ENCODE data around the gene DERA. TPM values are rescaled to one million over a fixed set of nuclear protein-coding genes. Genes with fewer than 3 reads are reported as not detected.
A peak's percentile ranks its signal among the peaks of the same experiment; 100 is the strongest.

Gene DERA
- total and polyA plus RNA-seq, 2 of the 13 experiments (the other 11 are each of a cell fraction or from before 2014, with no cell fraction given), result 24.0 to 51.3 TPM

GRCh38 chr12:15861404-15861803, 49.7 kb upstream of the DERA start:
- POLR2A ChIA-PET, result no interaction called here
- in situ Hi-C loops (cut with HindIII; ENCODE audit: extremely low pct_ligation_motif_present, low pct_unique_long_range_greater_than_20kb), result no loop called here

More at GRCh38 chr12:15861404-15861803, 49.7 kb upstream of the DERA start:
- Histone ChIP-seq H3K36me3 (replicated peaks in 1 of 2; ENCODE audit: control insufficient read depth in 1 of 2, insufficient read depth in 2 of 2, low read length in 2 of 2) (no peaks in the 10 kb centered on the region), H3K4me2 (ENCODE audit: low read depth, low read length) (peak overlapping the region; percentile 29; the same call in 1 of the 2 replicates), H3K27ac (ENCODE audit: extremely low read length, insufficient read depth, low read length) (no peak overlapping the region), H2AFZ (ENCODE audit: low read length) (no peak overlapping the region), H3K9me3 (ENCODE audit: low read length) (no peaks in the 10 kb centered on the region), H3K9ac (ENCODE audit: insufficient read depth, low read depth, low read length) (no peak overlapping the region), H3K4me1 (ENCODE audit: insufficient read depth, low read length) (peaks cover 37% of the 10 kb centered on the region), H3K27me3 (ENCODE audit: control insufficient read depth in 1 of 2, insufficient read depth in 2 of 2, low read length in 2 of 2) (no peaks in the 10 kb centered on the region), H3K79me2 (ENCODE audit: insufficient read depth, low read length) (no peaks in the 10 kb centered on the region), H3K4me3 (replicated peaks in 1 of 3; ENCODE audit: insufficient read depth in 1 of 3, low read depth in 2 of 3, low read length in 3 of 3) (no peak overlapping the region), H4K20me1 (ENCODE audit: insufficient read depth, low read length) (no peaks in the 10 kb centered on the region)
- no TSS peak for BruUV-seq (replicated peaks)
- peak; percentile 26 for FAIRE-seq
- peak; percentile 52; the same call in 1 of the 3 replicates for ATAC-seq
- DNase-seq (ENCODE audit: low spot score), result no peak
- intact Hi-C loops (cut with micrococcal nuclease; ENCODE audit: unreplicated experiment), result no loop called here
- CTCF ChIA-PET (ENCODE audit: low intra/inter-chr PET ratio, low total read pairs), result no interaction called here
- no peak for TF ChIP-seq ZFP37 (CRISPR knock-in tag; IDR thresholded peaks at IDR 0.05; ENCODE audit: borderline replicate concordance)
- no peak for TF ChIP-seq NR2C2 (CRISPR knock-in tag; IDR thresholded peaks at IDR 0.05; ENCODE audit: borderline replicate concordance)
- peak; percentile 80 for TF ChIP-seq PPARG (CRISPR knock-in tag; conservative IDR thresholded peaks at IDR 0.05)
- TF ChIP-seq RXRB (CRISPR knock-in tag; IDR thresholded peaks at IDR 0.05; ENCODE audit: borderline replicate concordance), result peak; percentile 50; the same call in 1 of the 2 replicates
- TF ChIP-seq SOX5 (CRISPR knock-in tag; IDR thresholded peaks at IDR 0.05; ENCODE audit: borderline replicate concordance), result 0 out of 2 replicates have a peak, but pooled peaks have one; percentile 38
- TF ChIP-seq SOX13 (IDR thresholded peaks at IDR 0.05), result no peak
- peak in 1 of 2 experiments; percentile 56; a peak in 1 of 4 replicates for TF ChIP-seq SOX13 (CRISPR knock-in tag; conservative IDR thresholded peaks at IDR 0.05 in 1 of 2, IDR thresholded peaks at IDR 0.05 in 1 of 2)
- peak; percentile 49 for TF ChIP-seq SKI (IDR thresholded peaks at IDR 0.05; ENCODE audit: partially characterized antibody)
- no peak for TF ChIP-seq HOXA9 (CRISPR knock-in tag; IDR thresholded peaks at IDR 0.05; ENCODE audit: borderline replicate concordance)
- 0 out of 2 replicates have a peak, but pooled peaks have one; percentile 13 for TF ChIP-seq HNF4A (CRISPR knock-in tag; IDR thresholded peaks at IDR 0.05)
- TF ChIP-seq ATF1 (CRISPR knock-in tag; IDR thresholded peaks at IDR 0.05), result no peak
- no peak for TF ChIP-seq BRCA1 (CRISPR knock-in tag; IDR thresholded peaks at IDR 0.05)
- peak; percentile 64 for TF ChIP-seq RARA (CRISPR knock-in tag; IDR thresholded peaks at IDR 0.05)
- no peak for TF ChIP-seq SOX6 (IDR thresholded peaks at IDR 0.05)
- TF ChIP-seq SOX6 (CRISPR knock-in tag; IDR thresholded peaks at IDR 0.05), result peak; percentile 37; the same call in 1 of the 2 replicates
- TF ChIP-seq KAT8 (CRISPR knock-in tag; IDR thresholded peaks at IDR 0.05), result no peak
- no peak for TF ChIP-seq PLSCR1 (CRISPR knock-in tag; IDR thresholded peaks at IDR 0.05; ENCODE audit: borderline replicate concordance)
- TF ChIP-seq HCFC1 (IDR thresholded peaks at IDR 0.05; ENCODE audit: low read depth, low read length), result no peak
- TF ChIP-seq GTF2F1 (IDR thresholded peaks at IDR 0.05; ENCODE audit: low read length), result no peak
- peak; percentile 49; the same call in 1 of the 2 replicates for TF ChIP-seq ARID5B (CRISPR knock-in tag; IDR thresholded peaks at IDR 0.05)
- 0% methylated on average over 1 of the region's 1 CpG for WGBS (ENCODE audit: low lambda C conversion rate)

Data from HepG2 (cell line).